AG08396 (cell line): ENCODE measurements around the gene RHBDL2.
"Not testable (repeated sequence)": the region's sequence is repeated elsewhere in the genome, so short reads cannot be mapped to it uniquely, and the experiment has no call there.

Experiments
- DNase-seq: peaks from one replicate; pipeline ENCODE4 v3.0.0; 2012; ENCODE audit warnings: low spot score, mixed read lengths

The RHBDL2 gene

GRCh38 chr1:38932571-38932970 lies 9.1 kb downstream of the RHBDL2 start:
- no peak for DNase-seq

GRCh38 chr1:38929476-38929875 lies 12.2 kb downstream of the RHBDL2 start:
- DNase-seq, result peak; percentile 33

GRCh38 chr1:38929054-38929453 lies 12.6 kb downstream of the RHBDL2 start:
- DNase-seq, result no peak

- DNase-seq, result no peak
Measured at GRCh38 chr1:38926091-38926490, 15.5 kb downstream of the RHBDL2 start.

GRCh38 chr1:38925391-38925790 lies 16.2 kb downstream of the RHBDL2 start:
- no peak for DNase-seq

GRCh38 chr1:38923607-38924006 lies 18.0 kb downstream of the RHBDL2 start:
- no peak for DNase-seq

GRCh38 chr1:38919130-38919529 lies 22.5 kb downstream of the RHBDL2 start:
- DNase-seq, result no peak

- no peak for DNase-seq
Measured at GRCh38 chr1:38918568-38918967, 23.1 kb downstream of the RHBDL2 start.

GRCh38 chr1:38917772-38918171 lies 23.9 kb downstream of the RHBDL2 start:
- DNase-seq, result no peak

GRCh38 chr1:38917337-38917736 lies 24.3 kb downstream of the RHBDL2 start:
- DNase-seq, result no peak

- DNase-seq, result no peak
Measured at GRCh38 chr1:38915352-38915948, 26.2 kb downstream of the RHBDL2 start.

- DNase-seq, result not testable (repeated sequence)
Measured at GRCh38 chr1:38914908-38915307, 26.7 kb downstream of the RHBDL2 start.

- DNase-seq, result no peak
Measured at GRCh38 chr1:38908821-38909220, 32.8 kb downstream of the RHBDL2 start.

GRCh38 chr1:38905985-38906384 lies 35.6 kb downstream of the RHBDL2 start:
- no peak for DNase-seq

- DNase-seq, result no peak
Measured at GRCh38 chr1:38899560-38899959, 42.1 kb downstream of the RHBDL2 start.

GRCh38 chr1:38898653-38899230 lies 42.9 kb downstream of the RHBDL2 start:
- DNase-seq, result no peak

GRCh38 chr1:38896169-38896568 lies 45.5 kb downstream of the RHBDL2 start:
- no peak for DNase-seq

GRCh38 chr1:38892976-38893375 lies 48.7 kb downstream of the RHBDL2 start:
- DNase-seq, result no peak

- no peak for DNase-seq
Measured at GRCh38 chr1:38891753-38892152, 49.9 kb downstream of the RHBDL2 start.

GRCh38 chr1:38889589-38889988 lies 52.0 kb downstream of the RHBDL2 start:
- DNase-seq, result no peak

- DNase-seq, result no peak
Measured at GRCh38 chr1:38888423-38889333, 53.0 kb downstream of the RHBDL2 start.

GRCh38 chr1:38885092-38885491 lies 56.5 kb downstream of the RHBDL2 start:
- DNase-seq, result no peak

GRCh38 chr1:38881487-38881886 lies 60.1 kb downstream of the RHBDL2 start, which contains the start of gene GJA9:
TSS of gene GJA9 (minus strand) at chr1:38881587. CDS start at chr1:38876098, 5,489 bp downstream.
- no peak for DNase-seq
